LNCAP (cell line): ENCODE results near the gene SUPT3H.

Source experiments
- CTCF ChIP-seq: fragments of 450-650 bp; IDR thresholded peaks from 2 replicates; pipeline ENCODE4 v1.5.1; 2017; ENCODE audit warnings: mild to moderate bottlenecking

SUPT3H gene

DNA sequence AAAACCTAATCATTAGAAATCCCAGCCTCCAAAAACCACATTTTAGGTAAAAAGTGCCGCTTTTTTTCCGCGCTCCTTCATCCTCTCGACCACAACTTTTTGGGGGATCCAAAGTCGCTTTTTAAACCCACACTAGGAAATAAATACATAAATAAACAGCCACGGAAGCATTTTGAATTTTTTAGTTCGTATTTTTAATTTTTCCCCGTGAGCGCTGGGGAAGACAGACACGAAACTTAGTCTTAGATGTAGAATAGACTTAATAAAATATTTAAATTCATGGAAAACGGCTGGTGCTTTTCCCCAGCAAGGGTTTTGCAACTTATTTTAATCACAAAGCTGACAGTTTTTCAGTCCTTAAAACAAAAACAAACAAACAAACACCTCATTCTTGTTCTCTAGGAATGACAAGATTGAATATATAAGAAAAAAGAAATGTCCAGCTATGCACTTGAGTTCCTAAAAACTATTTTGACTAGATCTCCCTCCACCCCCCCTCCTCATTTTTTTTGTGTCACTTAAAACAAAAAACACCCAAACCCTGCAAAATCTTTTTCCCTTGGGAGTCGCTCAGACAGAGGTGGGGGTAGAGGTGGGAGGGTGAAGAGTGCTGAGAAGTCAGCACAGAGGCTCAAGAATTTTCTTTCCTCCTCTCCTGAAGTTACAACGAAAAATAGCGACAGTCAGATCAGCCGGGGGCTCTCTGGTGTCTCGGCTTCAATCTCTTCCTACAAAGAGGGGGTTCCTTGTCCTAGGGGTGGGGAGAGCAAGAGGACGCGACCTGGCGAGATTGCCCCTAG lies 43.4 kb upstream of the SUPT3H start:
- no peak for TF ChIP-seq CTCF

DNA sequence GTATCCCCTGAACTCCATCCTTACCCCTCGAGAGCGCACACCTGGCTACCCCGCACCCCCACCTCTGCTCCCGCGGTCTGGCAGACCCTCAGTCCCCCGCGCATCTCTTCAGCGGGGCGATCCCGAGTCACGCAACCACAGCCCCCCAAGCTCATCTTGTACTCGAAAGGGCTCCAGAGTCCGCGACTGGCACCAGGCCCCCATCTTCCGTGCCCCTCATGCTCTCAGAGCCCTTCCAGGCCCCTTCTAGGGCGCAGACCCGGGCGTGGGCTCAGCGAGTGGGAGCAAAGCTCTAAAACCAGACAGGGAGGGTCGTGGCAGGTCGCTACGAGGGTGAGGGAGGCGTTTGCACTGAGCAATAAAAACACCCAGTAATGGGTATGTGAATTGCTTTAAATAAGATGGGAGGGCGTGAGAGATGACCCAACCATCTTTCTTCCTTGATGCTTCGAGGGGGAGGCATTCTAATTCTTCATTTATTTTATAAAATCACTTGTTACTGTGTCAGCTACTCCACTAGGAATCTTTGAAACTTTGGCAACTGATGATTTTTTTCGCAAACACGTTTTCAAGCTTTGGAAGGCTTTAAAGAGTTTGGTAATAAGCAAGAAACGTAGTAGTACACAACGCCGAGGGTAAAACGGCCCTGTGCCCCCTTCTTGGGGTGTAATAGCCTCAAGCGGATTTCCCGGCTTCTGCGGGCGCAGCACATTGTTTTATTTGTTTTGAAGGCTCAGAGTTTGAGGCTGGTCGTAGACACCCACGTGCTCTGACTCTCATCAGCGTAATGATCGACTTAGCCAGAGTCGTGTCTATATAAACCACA lies 42.6 kb upstream of the SUPT3H start:
- no peak for TF ChIP-seq CTCF

DNA sequence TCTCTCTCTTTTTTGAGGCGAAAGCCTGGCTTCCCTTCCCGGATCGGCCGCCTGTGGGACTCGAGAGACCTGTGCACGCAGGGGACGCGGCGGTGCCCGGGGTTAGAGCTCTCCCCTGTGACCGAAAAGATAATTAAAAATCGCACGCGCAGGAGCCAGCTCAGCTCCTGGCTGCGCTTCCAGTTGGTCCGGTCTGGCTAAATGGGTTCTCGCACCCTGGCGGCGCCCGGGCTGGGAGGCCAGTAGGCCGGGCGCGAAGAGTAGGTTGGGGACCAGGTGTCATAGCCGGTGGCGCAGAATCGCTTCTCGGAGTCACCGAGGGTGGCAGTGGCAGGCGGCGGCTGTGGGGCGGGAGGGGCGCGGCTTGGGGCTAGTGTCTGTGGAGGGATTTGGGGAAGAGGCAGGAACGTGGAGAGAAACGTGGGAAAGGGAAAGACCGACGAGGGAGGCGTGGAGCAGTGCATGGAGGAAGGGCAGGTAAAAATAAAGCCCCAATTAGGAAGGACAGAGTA lies 41.9 kb upstream of the SUPT3H start:
- TF ChIP-seq CTCF = peak; percentile 66

DNA sequence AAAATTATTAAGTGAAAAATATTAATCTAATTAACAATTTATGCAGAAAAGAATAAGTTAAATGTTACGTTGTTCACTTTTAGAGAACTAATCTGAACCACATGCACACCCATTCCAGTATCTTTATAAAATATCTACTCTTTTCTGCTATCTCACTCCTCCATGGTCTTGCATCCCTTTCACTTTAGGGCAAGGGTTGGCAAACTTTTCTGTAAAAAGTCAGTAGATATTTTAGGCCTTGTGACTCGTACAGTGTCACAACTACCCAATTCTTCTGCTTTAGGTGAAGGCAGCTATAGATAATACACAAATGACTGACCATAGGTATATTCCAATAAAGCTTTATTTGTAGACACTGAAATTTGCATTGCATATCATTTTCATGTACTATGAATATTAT lies 39.7 kb upstream of the SUPT3H start:
- TF ChIP-seq CTCF = no peak

- TF ChIP-seq CTCF = no peak
Measured at GRCh38 chr6:45416700-45417099, 39.0 kb upstream of the SUPT3H start.

- no peak for TF ChIP-seq CTCF
Measured at GRCh38 chr6:45415788-45416518, 38.2 kb upstream of the SUPT3H start.

DNA sequence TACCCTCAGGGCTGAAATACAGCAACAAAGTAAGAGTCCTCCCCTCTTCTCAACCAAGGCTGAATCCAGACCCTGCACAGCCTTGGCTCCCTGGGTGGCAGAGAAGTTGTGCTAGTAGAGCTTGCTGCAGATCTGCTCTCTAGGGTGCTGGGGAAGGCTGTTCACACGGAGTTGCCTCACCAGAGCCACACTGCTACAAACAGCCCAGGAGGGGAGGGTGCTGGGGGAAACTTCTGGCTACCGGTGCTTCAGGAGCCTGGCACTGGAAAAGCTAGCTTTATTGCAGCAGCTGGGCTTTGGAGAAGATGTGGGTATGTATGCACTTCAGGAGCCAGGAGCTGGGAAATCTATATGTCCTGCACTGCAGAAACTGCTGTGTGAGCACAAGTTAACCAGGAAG lies 37.6 kb upstream of the SUPT3H start:
- TF ChIP-seq CTCF = no peak
